KOPT-K1 (cell line): ENCODE data around the gene TMEM108.

Experiments used
- H3K27ac ChIP-seq: fragments of 200-600 bp; sonication (generic); 2 replicates; pipeline ENCODE4 v1.5.1; 2016; ENCODE audit warnings: antibody characterized with exemption, mild to moderate bottlenecking, low read depth, low read length; ENCODE audit not compliant: poor library complexity, severe bottlenecking
- H3K36me3 ChIP-seq: fragments of 200-600 bp; sonication (generic); 2 replicates; pipeline ENCODE4 v1.5.1; 2017; ENCODE audit warnings: antibody characterized with exemption, mild to moderate bottlenecking, low read length, moderate library complexity; ENCODE audit not compliant: insufficient read depth
- H3K9me3 ChIP-seq: fragments of 200-600 bp; sonication (generic); 2 replicates; pipeline ENCODE4 v1.5.1; 2017; ENCODE audit warnings: antibody characterized with exemption, low read length, mild to moderate bottlenecking; ENCODE audit not compliant: insufficient read depth, poor library complexity, severe bottlenecking

Gene TMEM108

GRCh38 chr3:133367403-133367802, 329.2 kb downstream of the TMEM108 start:
- Histone ChIP-seq H3K27ac (no peak overlapping the region), H3K36me3 (no peaks in the 10 kb centered on the region), H3K9me3 (no peaks in the 10 kb centered on the region)

DNA sequence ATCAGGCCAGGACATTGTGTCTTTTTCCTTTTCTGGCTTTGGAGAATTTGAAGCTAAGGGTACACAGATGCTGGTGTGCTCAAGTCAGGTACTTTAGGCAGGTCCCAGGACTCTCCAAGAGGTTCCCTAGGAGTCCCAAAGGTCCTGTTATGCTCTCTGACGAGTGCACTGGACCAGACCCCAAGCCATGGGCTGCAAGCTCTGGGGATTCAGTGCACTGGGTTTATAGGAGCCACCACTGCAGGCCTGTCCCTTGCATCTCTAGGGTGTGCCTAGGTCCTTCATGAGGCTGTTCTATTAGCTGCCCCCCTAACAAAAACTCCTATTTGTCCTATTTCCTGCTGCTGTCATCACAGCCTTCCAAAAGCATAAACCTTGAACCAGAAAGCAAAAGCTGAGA, 329.8 kb downstream of the TMEM108 start:
- Histone ChIP-seq H3K9me3 (no peaks in the 10 kb centered on the region), H3K27ac (no peak overlapping the region), H3K36me3 (no peaks in the 10 kb centered on the region)

- no peaks in the 10 kb centered on the region for H3K9me3 ChIP-seq
- no peak overlapping the region for H3K27ac ChIP-seq
These were observed 330.3 kb downstream of the TMEM108 start for GRCh38 chr3:133368371-133369067.

GRCh38 chr3:133369068-133369440, 330.9 kb downstream of the TMEM108 start:
- Histone ChIP-seq H3K36me3 (no peaks in the 10 kb centered on the region), H3K9me3 (no peaks in the 10 kb centered on the region), H3K27ac (no peak overlapping the region)

More at GRCh38 chr3:133368371-133369067, 330.3 kb downstream of the TMEM108 start:
- H3K36me3 ChIP-seq = no peaks in the 10 kb centered on the region

GRCh38 chr3:133371181-133371580, 333.0 kb downstream of the TMEM108 start:
- Histone ChIP-seq H3K9me3 (no peaks in the 10 kb centered on the region), H3K27ac (no peak overlapping the region), H3K36me3 (no peaks in the 10 kb centered on the region)

DNA sequence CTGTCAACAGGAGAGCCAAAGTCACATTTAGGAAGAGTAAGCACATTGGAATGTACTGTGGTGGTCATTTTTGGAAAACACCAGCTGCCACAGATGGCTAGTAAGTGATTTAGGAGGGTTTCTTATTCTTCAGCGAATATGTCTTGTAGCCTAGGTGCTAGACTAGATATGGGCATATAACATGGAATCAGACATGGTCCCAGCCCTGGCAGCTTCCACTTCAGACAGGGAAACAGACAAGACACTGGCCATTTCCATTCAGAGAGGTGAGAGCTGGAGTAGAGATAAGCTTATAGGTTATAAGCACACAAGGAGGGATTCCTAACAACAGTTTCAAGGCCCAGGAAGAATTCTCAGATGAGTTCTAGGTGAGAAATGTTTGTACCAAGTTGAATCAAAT, 333.5 kb downstream of the TMEM108 start:
- no peaks in the 10 kb centered on the region for H3K9me3 ChIP-seq

DNA sequence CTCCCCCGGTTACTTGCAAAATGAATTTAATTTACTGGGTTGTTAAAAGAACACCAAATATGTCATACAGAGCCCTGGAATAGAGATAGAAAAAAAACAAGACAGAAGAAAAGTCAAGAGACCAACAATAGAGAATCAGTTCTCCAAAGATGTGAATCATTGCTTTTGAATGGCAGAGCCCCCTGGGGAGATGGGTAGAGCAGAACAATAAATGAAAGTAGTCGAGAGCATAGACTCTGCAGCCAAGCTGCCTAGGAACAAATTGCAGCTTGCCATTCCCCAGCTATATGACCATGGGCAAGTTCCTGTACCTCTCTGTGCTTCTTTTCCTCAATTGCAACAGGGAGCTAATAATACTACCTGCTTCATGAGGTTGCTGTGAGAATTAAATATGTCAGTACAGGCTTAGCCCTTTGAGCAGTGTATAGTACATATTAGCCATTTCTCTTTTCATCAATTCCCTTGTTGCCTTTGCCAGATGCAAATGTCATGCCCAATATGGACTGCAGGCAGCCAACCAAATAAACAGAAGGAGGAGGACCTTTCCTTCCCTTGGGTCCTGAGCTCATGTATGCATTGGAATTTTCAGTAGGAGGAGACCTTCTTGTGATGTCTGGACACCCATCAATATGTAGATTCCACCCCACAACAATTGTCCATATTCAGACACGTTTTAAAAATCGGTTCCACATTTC, 336.7 kb downstream of the TMEM108 start:
- no peaks in the 10 kb centered on the region for H3K9me3 ChIP-seq
- H3K27ac ChIP-seq = no peak overlapping the region

More for the DNA sequence above, 333.5 kb downstream of the TMEM108 start:
- no peaks in the 10 kb centered on the region for H3K36me3 ChIP-seq
- no peak overlapping the region for H3K27ac ChIP-seq

DNA sequence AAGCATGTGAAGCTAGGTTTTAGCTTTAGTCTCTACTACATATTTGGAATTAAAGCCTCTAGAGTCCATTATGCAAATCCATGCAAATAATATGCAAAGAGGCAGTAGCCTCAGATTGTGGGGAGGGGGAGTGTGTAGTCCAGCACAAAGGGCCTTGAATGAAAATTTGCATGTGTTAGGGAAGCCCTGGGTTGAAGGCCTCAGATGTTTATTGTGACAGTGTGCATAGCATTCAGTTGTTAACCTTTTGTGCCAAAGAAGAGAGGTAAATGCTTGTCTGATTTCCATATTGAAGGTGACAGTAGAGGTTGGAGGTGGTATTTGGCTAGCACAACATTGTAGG, 337.2 kb downstream of the TMEM108 start:
- H3K36me3 ChIP-seq = no peaks in the 10 kb centered on the region
- H3K27ac ChIP-seq = no peak overlapping the region
- H3K9me3 ChIP-seq = no peaks in the 10 kb centered on the region

More for the DNA sequence above, 336.7 kb downstream of the TMEM108 start:
- H3K36me3 ChIP-seq = no peaks in the 10 kb centered on the region

DNA sequence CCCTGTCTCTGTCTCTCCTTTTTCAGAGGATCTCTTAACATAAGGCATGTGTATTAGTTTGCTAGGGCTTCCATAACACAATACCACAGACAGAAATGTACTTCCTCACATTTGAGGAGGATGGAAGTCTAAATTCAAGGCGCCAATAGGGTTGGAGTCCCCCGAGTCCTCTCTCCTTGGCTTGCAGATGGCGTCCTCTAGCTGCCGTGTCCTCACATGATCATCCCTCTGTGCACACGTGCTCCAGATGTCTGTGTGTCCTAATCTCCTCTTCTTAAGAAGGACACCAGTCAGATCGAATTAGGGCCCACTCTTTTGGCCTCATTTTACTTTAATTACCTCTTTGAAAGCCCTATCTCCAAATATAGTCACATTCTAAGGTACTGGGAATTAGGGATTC, 338.6 kb downstream of the TMEM108 start:
- Histone ChIP-seq H3K9me3 (no peaks in the 10 kb centered on the region), H3K36me3 (no peaks in the 10 kb centered on the region), H3K27ac (no peak overlapping the region)

DNA sequence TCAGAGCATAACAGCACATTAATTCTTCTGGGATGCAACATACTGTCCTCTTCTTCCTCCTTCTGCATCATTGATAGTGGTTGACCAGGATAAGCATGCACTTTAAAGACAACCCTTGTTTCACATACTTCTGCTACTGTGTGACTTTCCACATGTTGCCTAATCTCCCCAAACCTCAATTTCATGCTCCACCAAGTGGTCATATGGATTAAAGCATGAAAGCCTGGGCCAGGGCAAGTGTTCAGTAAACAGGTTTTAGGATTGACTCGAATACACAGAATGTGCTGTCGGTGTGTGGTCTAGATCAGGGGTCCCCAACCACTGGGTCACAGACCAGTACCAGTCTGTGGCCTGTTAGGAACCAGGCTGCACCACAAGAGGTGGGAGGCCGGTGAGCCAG, 339.2 kb downstream of the TMEM108 start:
- H3K27ac ChIP-seq = no peak overlapping the region
- no peaks in the 10 kb centered on the region for H3K9me3 ChIP-seq
- H3K36me3 ChIP-seq = no peaks in the 10 kb centered on the region

DNA sequence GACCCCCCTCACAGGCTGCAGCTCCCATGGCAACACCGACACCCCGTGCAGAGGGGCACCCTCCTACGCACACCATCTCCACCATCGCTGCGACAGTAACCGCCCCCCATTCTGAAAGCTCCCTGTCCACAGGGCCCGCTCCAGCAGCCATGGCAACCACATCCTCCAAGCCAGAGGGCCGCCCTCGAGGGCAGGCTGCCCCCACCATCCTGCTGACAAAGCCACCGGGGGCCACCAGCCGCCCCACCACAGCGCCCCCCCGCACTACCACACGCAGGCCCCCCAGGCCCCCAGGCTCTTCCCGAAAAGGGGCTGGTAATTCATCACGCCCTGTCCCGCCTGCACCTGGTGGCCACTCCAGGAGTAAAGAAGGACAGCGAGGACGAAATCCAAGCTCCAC, 341.7 kb downstream of the TMEM108 start:
- Histone ChIP-seq H3K36me3 (no peaks in the 10 kb centered on the region), H3K9me3 (no peaks in the 10 kb centered on the region), H3K27ac (no peak overlapping the region)

- Histone ChIP-seq H3K36me3 (no peaks in the 10 kb centered on the region), H3K27ac (no peak overlapping the region), H3K9me3 (no peaks in the 10 kb centered on the region)
These were observed 342.5 kb downstream of the TMEM108 start for GRCh38 chr3:133380481-133381225.

DNA sequence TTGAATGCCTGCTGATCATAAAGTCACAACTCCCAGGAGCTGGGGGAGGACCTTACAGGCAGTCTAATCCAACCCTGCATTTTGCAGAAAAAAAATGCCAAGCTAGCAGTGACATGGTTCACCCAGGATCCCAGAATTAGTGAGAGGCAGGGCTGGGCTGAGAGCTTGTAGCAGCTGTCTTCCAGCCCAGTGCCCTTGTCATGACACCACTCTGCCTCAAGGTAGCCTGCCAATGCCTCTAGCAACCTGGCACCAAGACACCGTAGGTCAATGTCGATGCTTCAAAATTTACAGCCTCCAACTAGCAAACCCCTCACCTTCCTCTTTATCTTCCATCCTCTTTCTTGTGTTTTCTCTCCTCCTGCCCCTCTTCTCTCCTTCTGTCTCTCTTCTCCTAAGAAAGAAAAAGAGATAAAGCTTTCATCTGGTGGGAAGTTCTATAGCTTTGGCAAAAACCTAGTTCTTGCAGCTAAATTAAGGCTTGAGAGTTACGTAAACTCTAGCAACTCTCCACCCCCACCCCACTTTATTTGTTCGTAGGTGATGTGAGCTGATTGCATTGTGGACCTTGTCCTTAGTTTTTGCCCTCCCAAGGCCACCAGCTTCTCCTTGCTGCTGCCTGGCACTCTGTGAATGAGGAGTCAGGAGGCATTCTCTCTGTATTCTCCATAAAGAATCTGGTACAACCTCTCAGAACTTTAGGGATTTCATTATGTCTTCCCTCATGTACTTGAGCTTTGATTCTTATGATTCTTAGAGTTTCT, 343.3 kb downstream of the TMEM108 start:
- Histone ChIP-seq H3K27ac (no peak overlapping the region), H3K9me3 (no peaks in the 10 kb centered on the region), H3K36me3 (no peaks in the 10 kb centered on the region)

GRCh38 chr3:133383175-133383574, 345.0 kb downstream of the TMEM108 start:
- H3K9me3 ChIP-seq = no peaks in the 10 kb centered on the region
- no peaks in the 10 kb centered on the region for H3K36me3 ChIP-seq
- no peak overlapping the region for H3K27ac ChIP-seq

DNA sequence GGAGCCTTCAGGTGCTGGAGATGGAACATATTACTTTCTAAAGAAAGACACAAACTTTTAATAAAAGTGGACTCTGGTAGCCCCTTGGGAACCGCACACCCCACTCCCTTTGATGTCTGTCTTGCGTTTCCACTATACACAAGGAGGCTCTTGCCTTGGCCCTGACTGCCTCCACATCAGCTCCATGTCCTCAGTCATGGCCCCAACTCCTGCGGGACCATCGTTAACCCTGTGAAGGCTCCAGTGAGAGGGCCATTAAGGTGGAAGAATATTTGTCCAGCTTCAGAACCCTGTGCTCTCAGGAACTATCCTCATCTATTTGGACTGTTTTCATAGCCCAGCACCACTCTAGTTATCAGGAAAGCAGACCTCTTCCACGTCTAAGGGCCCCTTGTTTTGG, 345.6 kb downstream of the TMEM108 start:
- Histone ChIP-seq H3K36me3 (no peaks in the 10 kb centered on the region), H3K9me3 (no peaks in the 10 kb centered on the region), H3K27ac (no peak overlapping the region)
